Stimulated activated CD4-positive, alpha-beta T cell treated with anti-CD3 and anti-CD28 coated beads, Interleukin-4, amount 100 ng/mL, for 4 hours (primary cell): Measurements from ENCODE around the gene SP7.
"Not testable (repeated sequence)": the region's sequence is repeated elsewhere in the genome, so short reads cannot be mapped to it uniquely, and the experiment has no call there.

Source experiments
- DNase-seq, 2 experiments: peaks; one replicate each; pipeline ENCODE4 v3.0.0-alpha.2; 2020

The SP7 gene

GRCh38 chr12:53313996-53314395, 22.2 kb downstream of the SP7 start:
- no peak for DNase-seq

- no peak for DNase-seq
Measured at GRCh38 chr12:53308276-53308675, 27.9 kb downstream of the SP7 start.

- no peak for DNase-seq
Measured at GRCh38 chr12:53306826-53307225, 29.3 kb downstream of the SP7 start.

GRCh38 chr12:53302903-53303302, 33.3 kb downstream of the SP7 start:
- DNase-seq: no peak

GRCh38 chr12:53300187-53300586, 36.0 kb downstream of the SP7 start:
- no peak for DNase-seq

GRCh38 chr12:53299454-53300180, 36.5 kb downstream of the SP7 start, which contains the start of gene MYG1:
MYG1 (plus strand) TSS chr12:53299695; CDS start chr12:53299738, 43 bp downstream.
- peak; percentile 77 to 82 for DNase-seq

GRCh38 chr12:53299101-53299453, 37.1 kb downstream of the SP7 start:
- peak in 1 of 2 experiments; percentile 39 for DNase-seq

GRCh38 chr12:53298164-53298563, 38.0 kb downstream of the SP7 start:
- DNase-seq: no peak

- not testable (repeated sequence) for DNase-seq
Measured at GRCh38 chr12:53297106-53297505, 39.0 kb downstream of the SP7 start.

- no peak for DNase-seq
Measured at GRCh38 chr12:53295891-53296219, 40.3 kb downstream of the SP7 start.

GRCh38 chr12:53295070-53295890, 40.9 kb downstream of the SP7 start, which contains the start of gene PFDN5:
PFDN5 (plus strand) TSS chr12:53295542; CDS start chr12:53295568, 26 bp downstream.
- peak; percentile 78 to 87 for DNase-seq

GRCh38 chr12:53292426-53292825, 43.7 kb downstream of the SP7 start:
- no peak for DNase-seq

- no peak for DNase-seq
Measured at GRCh38 chr12:53290661-53291060, 45.5 kb downstream of the SP7 start.

- DNase-seq: no peak
Measured at GRCh38 chr12:53289891-53290290, 46.3 kb downstream of the SP7 start.

GRCh38 chr12:53288322-53288721, 47.8 kb downstream of the SP7 start:
- DNase-seq: no peak

- peak; percentile 68 to 71 for DNase-seq
Measured at GRCh38 chr12:53287741-53288216, 48.4 kb downstream of the SP7 start.

- DNase-seq: no peak
Measured at GRCh38 chr12:53286448-53286847, 49.7 kb downstream of the SP7 start.

GRCh38 chr12:53279888-53280498, 56.2 kb downstream of the SP7 start:
- DNase-seq: no peak

- DNase-seq: no peak
Measured at GRCh38 chr12:53279283-53279869, 56.8 kb downstream of the SP7 start.

GRCh38 chr12:53277981-53278380, 58.2 kb downstream of the SP7 start:
- no peak for DNase-seq
